Fibroblast of the conjunctiva (primary cell): ENCODE data around the gene FOCAD.
"Not testable (repeated sequence)": the region's sequence is repeated elsewhere in the genome, so short reads cannot be mapped to it uniquely, and the experiment has no call there.

Experiments used
- DNase-seq: peaks from one replicate; pipeline ENCODE4 v3.0.0-alpha.2; 2010; ENCODE audit warnings: low read depth

Gene FOCAD

GRCh38 chr9:20974191-20974938 lies 290.3 kb downstream of the FOCAD start:
- DNase-seq = not testable (repeated sequence)

GRCh38 chr9:20978249-20978648 lies 294.2 kb downstream of the FOCAD start:
- DNase-seq = no peak

- DNase-seq = peak; percentile 53
Measured at GRCh38 chr9:20980832-20981455, 296.9 kb downstream of the FOCAD start.

- DNase-seq = peak; percentile 73
Measured at GRCh38 chr9:20981486-20981885, 297.4 kb downstream of the FOCAD start.

- no peak for DNase-seq
Measured at GRCh38 chr9:20984506-20984905, 300.4 kb downstream of the FOCAD start.

- DNase-seq = no peak
Measured at GRCh38 chr9:20985851-20986600, 302.0 kb downstream of the FOCAD start.

- DNase-seq = no peak
Measured at GRCh38 chr9:20987521-20987920, 303.5 kb downstream of the FOCAD start.

- no peak for DNase-seq
Measured at GRCh38 chr9:20988061-20988460, 304.0 kb downstream of the FOCAD start.

- DNase-seq = no peak
Measured at GRCh38 chr9:20988671-20989315, 304.7 kb downstream of the FOCAD start.

- DNase-seq = no peak
Measured at GRCh38 chr9:20989923-20990341, 305.9 kb downstream of the FOCAD start.

- no peak for DNase-seq
Measured at GRCh38 chr9:20990867-20991266, 306.8 kb downstream of the FOCAD start.

GRCh38 chr9:20994486-20994885 lies 310.4 kb downstream of the FOCAD start:
- DNase-seq = no peak

- no peak for DNase-seq
Measured at GRCh38 chr9:20995616-20996015, 311.6 kb downstream of the FOCAD start.

- no peak for DNase-seq
Measured at GRCh38 chr9:20996809-20997208, 312.8 kb downstream of the FOCAD start.

GRCh38 chr9:20997503-20998076 lies 313.5 kb downstream of the FOCAD start:
- DNase-seq = no peak

GRCh38 chr9:21001581-21001980 lies 317.5 kb downstream of the FOCAD start:
- DNase-seq = no peak

- DNase-seq = no peak
Measured at GRCh38 chr9:21002040-21002439, 318.0 kb downstream of the FOCAD start.

- DNase-seq = no peak
Measured at GRCh38 chr9:21015129-21015815, 331.2 kb downstream of the FOCAD start.

GRCh38 chr9:21015995-21016394 lies 331.9 kb downstream of the FOCAD start:
- DNase-seq = no peak

- peak; percentile 14 for DNase-seq
Measured at GRCh38 chr9:21016701-21017491, 332.8 kb downstream of the FOCAD start.

GRCh38 chr9:21018177-21018576 lies 334.1 kb downstream of the FOCAD start:
- no peak for DNase-seq
